ENCODE measurements around the gene ZFAND2A.
A peak's percentile ranks its signal among the peaks of the same experiment; 100 is the strongest.

ZFAND2A gene

GRCh38 chr7:1112109-1112508 lies 47.9 kb downstream of the ZFAND2A start:
- no peak for TF ChIP-seq CTCF (conservative IDR thresholded peaks at IDR 0.05; ENCODE audit: control insufficient read depth, insufficient read depth, low read depth, low read length)
- no peak overlapping the region for H3K4me3 ChIP-seq (ENCODE audit: control insufficient read depth, low read depth, low read length)
- peak; percentile 35 for DNase-seq (ENCODE audit: low read depth)

- H3K4me3 ChIP-seq (ENCODE audit: control insufficient read depth, low read depth, low read length): no peak overlapping the region
- DNase-seq (ENCODE audit: low read depth): no peak
- no peak for TF ChIP-seq CTCF (conservative IDR thresholded peaks at IDR 0.05; ENCODE audit: control insufficient read depth, insufficient read depth, low read depth, low read length)
Observed at GRCh38 chr7:1111156-1111555, 48.8 kb downstream of the ZFAND2A start.

GRCh38 chr7:1110358-1110757 lies 49.6 kb downstream of the ZFAND2A start:
- DNase-seq (ENCODE audit: low read depth): no peak
- no peak overlapping the region for H3K4me3 ChIP-seq (ENCODE audit: control insufficient read depth, low read depth, low read length)
- TF ChIP-seq CTCF (conservative IDR thresholded peaks at IDR 0.05; ENCODE audit: control insufficient read depth, insufficient read depth, low read depth, low read length): no peak

GRCh38 chr7:1109581-1110310 lies 50.2 kb downstream of the ZFAND2A start:
- no peak for DNase-seq (ENCODE audit: low read depth)
- no peak for TF ChIP-seq CTCF (conservative IDR thresholded peaks at IDR 0.05; ENCODE audit: control insufficient read depth, insufficient read depth, low read depth, low read length)
- no peak overlapping the region for H3K4me3 ChIP-seq (ENCODE audit: control insufficient read depth, low read depth, low read length)

- no peak for DNase-seq (ENCODE audit: low read depth)
- H3K4me3 ChIP-seq (ENCODE audit: control insufficient read depth, low read depth, low read length): no peak overlapping the region
- no peak for TF ChIP-seq CTCF (conservative IDR thresholded peaks at IDR 0.05; ENCODE audit: control insufficient read depth, insufficient read depth, low read depth, low read length)
Observed at GRCh38 chr7:1108264-1108920, 51.6 kb downstream of the ZFAND2A start.

- TF ChIP-seq CTCF (conservative IDR thresholded peaks at IDR 0.05; ENCODE audit: control insufficient read depth, insufficient read depth, low read depth, low read length): no peak
- H3K4me3 ChIP-seq (ENCODE audit: control insufficient read depth, low read depth, low read length): no peak overlapping the region
- no peak for DNase-seq (ENCODE audit: low read depth)
Observed at GRCh38 chr7:1106793-1107421, 53.1 kb downstream of the ZFAND2A start.
